H4 (cell line): ENCODE results near the gene AGR2. TPM values are rescaled to one million over a fixed set of nuclear protein-coding genes. Genes with fewer than 3 reads are reported as not detected.

Experiments used
- DNase-seq: peaks from one replicate; pipeline ENCODE4 v3.0.0-alpha.2; 2015; ENCODE audit warnings: low spot score
- total RNA-seq: library from RNA; depleted of rRNA; stranded (reverse); fragments of >200 nt; shearing (Covaris generic); gene quantifications from 2 replicates; pipeline ENCODE4 v1.2.3, GENCODE V29; 2014

AGR2 gene
- total RNA-seq, 1 experiment from 2014 or later, result not detected

GRCh38 chr7:16812542-16813231, 7.9 kb upstream of the AGR2 start:
- no peak for DNase-seq

GRCh38 chr7:16811551-16811950, 6.8 kb upstream of the AGR2 start:
- DNase-seq, result peak; percentile 37

- no peak for DNase-seq
Measured at GRCh38 chr7:16810573-16810972, 5.8 kb upstream of the AGR2 start.

- no peak for DNase-seq
Measured at GRCh38 chr7:16810112-16810511, 5.3 kb upstream of the AGR2 start.

- DNase-seq, result no peak
Measured at GRCh38 chr7:16805441-16805840, 642 bp upstream of the AGR2 start.

GRCh38 chr7:16803881-16804673, 722 bp downstream of the AGR2 start:
- DNase-seq, result no peak

- no peak for DNase-seq
Measured at GRCh38 chr7:16803125-16803524, 1.7 kb downstream of the AGR2 start.

GRCh38 chr7:16801579-16801978, 3.2 kb downstream of the AGR2 start:
- DNase-seq, result no peak

- DNase-seq, result peak; percentile 86
Measured at GRCh38 chr7:16801111-16801542, 3.7 kb downstream of the AGR2 start.

GRCh38 chr7:16795624-16796023, 9.2 kb downstream of the AGR2 start:
- no peak for DNase-seq

- DNase-seq, result no peak
Measured at GRCh38 chr7:16794986-16795385, 9.8 kb downstream of the AGR2 start.

- DNase-seq, result no peak
Measured at GRCh38 chr7:16791905-16792698, 12.7 kb downstream of the AGR2 start.

GRCh38 chr7:16791071-16791470, 13.7 kb downstream of the AGR2 start:
- no peak for DNase-seq

GRCh38 chr7:16787127-16787526, 17.7 kb downstream of the AGR2 start:
- DNase-seq, result no peak

GRCh38 chr7:16786257-16786656, 18.5 kb downstream of the AGR2 start:
- DNase-seq, result no peak

GRCh38 chr7:16785846-16786245, 19.0 kb downstream of the AGR2 start:
- no peak for DNase-seq

GRCh38 chr7:16785321-16785720, 19.5 kb downstream of the AGR2 start:
- no peak for DNase-seq

- DNase-seq, result no peak
Measured at GRCh38 chr7:16780596-16780995, 24.2 kb downstream of the AGR2 start.

GRCh38 chr7:16779051-16779450, 25.7 kb downstream of the AGR2 start:
- no peak for DNase-seq

GRCh38 chr7:16778476-16778875, 26.3 kb downstream of the AGR2 start:
- DNase-seq, result no peak

GRCh38 chr7:16776053-16776452, 28.7 kb downstream of the AGR2 start:
- no peak for DNase-seq

- no peak for DNase-seq
Measured at GRCh38 chr7:16774986-16775385, 29.8 kb downstream of the AGR2 start.
